ENCODE measurements around the gene EPHB1.

- TF ChIP-seq POLR2A (IDR thresholded peaks at IDR 0.05; ENCODE audit: borderline replicate concordance, extremely low read depth, insufficient read depth, insufficient read length) (no peak), TCF7L2 (IDR thresholded peaks at IDR 0.05; ENCODE audit: borderline replicate concordance, extremely low read depth, insufficient read depth, insufficient read length) (no peak), SIN3A (IDR thresholded peaks at IDR 0.05; ENCODE audit: low read depth) (no peak), SP1 (IDR thresholded peaks at IDR 0.05; ENCODE audit: low read depth) (no peak), MAX (IDR thresholded peaks at IDR 0.05) (no peak), FOSL1 (IDR thresholded peaks at IDR 0.05; ENCODE audit: low read depth) (no peak), ZNF274 (IDR thresholded peaks at IDR 0.05; ENCODE audit: low read depth, low read length) (no peak), YY1 (IDR thresholded peaks at IDR 0.05; ENCODE audit: extremely low read depth, insufficient replicate concordance, low read depth, low read length) (no peak), EZH2phosphoT487 (IDR thresholded peaks at IDR 0.05; ENCODE audit: borderline replicate concordance) (no peak), EZH2 (IDR thresholded peaks at IDR 0.05) (no peak)
- TF ChIP-seq, protein P1, sequence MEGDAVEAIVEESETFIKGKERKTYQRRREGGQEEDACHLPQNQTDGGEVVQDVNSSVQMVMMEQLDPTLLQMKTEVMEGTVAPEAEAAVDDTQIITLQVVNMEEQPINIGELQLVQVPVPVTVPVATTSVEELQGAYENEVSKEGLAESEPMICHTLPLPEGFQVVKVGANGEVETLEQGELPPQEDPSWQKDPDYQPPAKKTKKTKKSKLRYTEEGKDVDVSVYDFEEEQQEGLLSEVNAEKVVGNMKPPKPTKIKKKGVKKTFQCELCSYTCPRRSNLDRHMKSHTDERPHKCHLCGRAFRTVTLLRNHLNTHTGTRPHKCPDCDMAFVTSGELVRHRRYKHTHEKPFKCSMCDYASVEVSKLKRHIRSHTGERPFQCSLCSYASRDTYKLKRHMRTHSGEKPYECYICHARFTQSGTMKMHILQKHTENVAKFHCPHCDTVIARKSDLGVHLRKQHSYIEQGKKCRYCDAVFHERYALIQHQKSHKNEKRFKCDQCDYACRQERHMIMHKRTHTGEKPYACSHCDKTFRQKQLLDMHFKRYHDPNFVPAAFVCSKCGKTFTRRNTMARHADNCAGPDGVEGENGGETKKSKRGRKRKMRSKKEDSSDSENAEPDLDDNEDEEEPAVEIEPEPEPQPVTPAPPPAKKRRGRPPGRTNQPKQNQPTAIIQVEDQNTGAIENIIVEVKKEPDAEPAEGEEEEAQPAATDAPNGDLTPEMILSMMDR (IDR thresholded peaks at IDR 0.05 in 2 of 3, conservative IDR thresholded peaks at IDR 0.05 in 1 of 3; ENCODE audit: borderline replicate concordance in 1 of 3, insufficient read depth in 1 of 3, low read depth in 2 of 3, low read length in 2 of 3) = no peak
- TF ChIP-seq, protein P2, sequence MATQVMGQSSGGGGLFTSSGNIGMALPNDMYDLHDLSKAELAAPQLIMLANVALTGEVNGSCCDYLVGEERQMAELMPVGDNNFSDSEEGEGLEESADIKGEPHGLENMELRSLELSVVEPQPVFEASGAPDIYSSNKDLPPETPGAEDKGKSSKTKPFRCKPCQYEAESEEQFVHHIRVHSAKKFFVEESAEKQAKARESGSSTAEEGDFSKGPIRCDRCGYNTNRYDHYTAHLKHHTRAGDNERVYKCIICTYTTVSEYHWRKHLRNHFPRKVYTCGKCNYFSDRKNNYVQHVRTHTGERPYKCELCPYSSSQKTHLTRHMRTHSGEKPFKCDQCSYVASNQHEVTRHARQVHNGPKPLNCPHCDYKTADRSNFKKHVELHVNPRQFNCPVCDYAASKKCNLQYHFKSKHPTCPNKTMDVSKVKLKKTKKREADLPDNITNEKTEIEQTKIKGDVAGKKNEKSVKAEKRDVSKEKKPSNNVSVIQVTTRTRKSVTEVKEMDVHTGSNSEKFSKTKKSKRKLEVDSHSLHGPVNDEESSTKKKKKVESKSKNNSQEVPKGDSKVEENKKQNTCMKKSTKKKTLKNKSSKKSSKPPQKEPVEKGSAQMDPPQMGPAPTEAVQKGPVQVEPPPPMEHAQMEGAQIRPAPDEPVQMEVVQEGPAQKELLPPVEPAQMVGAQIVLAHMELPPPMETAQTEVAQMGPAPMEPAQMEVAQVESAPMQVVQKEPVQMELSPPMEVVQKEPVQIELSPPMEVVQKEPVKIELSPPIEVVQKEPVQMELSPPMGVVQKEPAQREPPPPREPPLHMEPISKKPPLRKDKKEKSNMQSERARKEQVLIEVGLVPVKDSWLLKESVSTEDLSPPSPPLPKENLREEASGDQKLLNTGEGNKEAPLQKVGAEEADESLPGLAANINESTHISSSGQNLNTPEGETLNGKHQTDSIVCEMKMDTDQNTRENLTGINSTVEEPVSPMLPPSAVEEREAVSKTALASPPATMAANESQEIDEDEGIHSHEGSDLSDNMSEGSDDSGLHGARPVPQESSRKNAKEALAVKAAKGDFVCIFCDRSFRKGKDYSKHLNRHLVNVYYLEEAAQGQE (IDR thresholded peaks at IDR 0.05; ENCODE audit: low read depth) = no peak
Observed at GRCh38 chr3:134757549-134758069, 37.5 kb upstream of the EPHB1 start.

Data from HCT116 (cell line).